ENCODE data around the gene ZNF385C. TPM values are rescaled to one million over a fixed set of nuclear protein-coding genes. Genes with fewer than 3 reads are reported as not detected.

The ZNF385C gene
- total RNA-seq, 1 donor from 2014 or later, result 2.7 TPM

GRCh38 chr17:42001729-42002128 lies 96.5 kb downstream of the ZNF385C start:
- DNase-seq (ENCODE audit: low spot score, unreplicated experiment), result no peak
- Mint-ChIP-seq H3K36me3 (ENCODE audit: insufficient read depth) (peaks cover 5% of the 10 kb centered on the region), H3K4me1 (ENCODE audit: low read depth) (peaks cover 6% of the 10 kb centered on the region), H3K9me3 (ENCODE audit: low read depth) (no peaks in the 10 kb centered on the region), H3K27ac (no peak overlapping the region), H3K4me3 (ENCODE audit: low read depth) (no peak overlapping the region), H3K27me3 (no peaks in the 10 kb centered on the region)
- TF ChIP-seq CTCF (IDR thresholded peaks at IDR 0.05; ENCODE audit: unreplicated experiment), result no peak

DNA sequence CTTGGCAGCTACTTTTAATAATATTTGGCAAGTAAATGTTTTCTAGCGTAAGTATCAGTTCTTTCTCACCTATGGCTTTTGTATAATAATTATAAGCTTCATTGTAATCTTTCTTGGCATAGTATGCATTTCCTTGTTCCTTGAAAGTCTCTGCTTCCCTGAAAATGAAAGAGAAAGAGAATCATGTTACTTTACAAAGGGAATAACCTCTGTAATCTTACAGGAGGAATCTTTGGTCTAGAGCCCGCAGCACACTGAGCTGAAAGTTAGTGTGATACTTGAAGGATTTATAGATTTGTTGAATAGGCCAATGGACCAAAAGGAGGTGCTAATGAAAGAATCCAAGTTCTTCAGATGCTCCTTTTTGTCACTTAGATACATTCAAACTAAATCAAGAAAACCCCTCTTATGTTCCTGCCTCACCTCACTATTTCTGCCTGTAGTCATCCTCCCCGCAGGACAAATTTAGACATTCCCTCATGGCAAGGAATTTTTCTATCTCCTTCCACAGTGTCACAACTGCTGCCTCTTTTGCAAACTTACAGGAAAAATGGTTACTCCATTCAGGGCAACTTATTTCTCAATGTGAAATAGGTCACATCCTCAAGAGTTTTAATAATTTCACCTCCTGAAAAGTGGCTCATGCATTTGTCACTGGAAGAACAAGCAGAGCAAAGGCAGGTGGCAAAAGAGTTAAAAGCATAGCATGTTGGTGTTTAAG lies 97.7 kb downstream of the ZNF385C start:
- H3K36me3 Mint-ChIP-seq (ENCODE audit: insufficient read depth), result peaks cover 10% of the 10 kb centered on the region
- DNase-seq (ENCODE audit: low spot score, unreplicated experiment), result no peak
- TF ChIP-seq CTCF (IDR thresholded peaks at IDR 0.05; ENCODE audit: unreplicated experiment), result no peak
- peaks cover 6% of the 10 kb centered on the region for H3K4me1 Mint-ChIP-seq (ENCODE audit: low read depth)
- H3K9me3 Mint-ChIP-seq (ENCODE audit: low read depth), result no peaks in the 10 kb centered on the region
- H3K27me3 Mint-ChIP-seq, result no peaks in the 10 kb centered on the region
- H3K4me3 Mint-ChIP-seq (ENCODE audit: low read depth), result no peak overlapping the region
- H3K27ac Mint-ChIP-seq, result no peak overlapping the region

GRCh38 chr17:41998497-41998896 lies 99.8 kb downstream of the ZNF385C start:
- Mint-ChIP-seq H3K4me1 (ENCODE audit: low read depth) (peaks cover 6% of the 10 kb centered on the region), H3K4me3 (ENCODE audit: low read depth) (no peak overlapping the region), H3K27me3 (no peaks in the 10 kb centered on the region), H3K36me3 (ENCODE audit: insufficient read depth) (peaks cover 14% of the 10 kb centered on the region), H3K27ac (no peak overlapping the region), H3K9me3 (ENCODE audit: low read depth) (no peaks in the 10 kb centered on the region)
- DNase-seq (ENCODE audit: low spot score, unreplicated experiment), result no peak
- no peak for TF ChIP-seq CTCF (IDR thresholded peaks at IDR 0.05; ENCODE audit: unreplicated experiment)

DNA sequence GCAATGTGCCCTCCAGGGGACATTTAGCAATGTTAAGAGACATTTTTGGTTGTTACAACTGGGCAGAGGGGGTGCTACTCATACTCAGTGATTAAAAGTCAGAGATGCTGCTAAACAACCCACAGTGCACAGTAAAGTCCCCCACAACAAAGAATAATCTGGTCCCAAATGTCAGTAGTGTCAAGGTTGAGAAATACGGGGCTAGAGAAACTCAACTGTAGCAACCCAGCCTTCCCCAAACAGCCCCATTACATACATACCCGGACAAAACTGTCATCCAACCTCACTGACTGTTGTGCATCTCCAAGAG lies 101.5 kb downstream of the ZNF385C start:
- no peak for DNase-seq (ENCODE audit: low spot score, unreplicated experiment)
- Mint-ChIP-seq H3K27ac (peak overlapping the region; percentile 13), H3K9me3 (ENCODE audit: low read depth) (no peaks in the 10 kb centered on the region), H3K4me3 (ENCODE audit: low read depth) (no peak overlapping the region), H3K27me3 (no peaks in the 10 kb centered on the region), H3K4me1 (ENCODE audit: low read depth) (no peaks in the 10 kb centered on the region), H3K36me3 (ENCODE audit: insufficient read depth) (peaks cover 22% of the 10 kb centered on the region)
- no peak for TF ChIP-seq CTCF (IDR thresholded peaks at IDR 0.05; ENCODE audit: unreplicated experiment)

DNA sequence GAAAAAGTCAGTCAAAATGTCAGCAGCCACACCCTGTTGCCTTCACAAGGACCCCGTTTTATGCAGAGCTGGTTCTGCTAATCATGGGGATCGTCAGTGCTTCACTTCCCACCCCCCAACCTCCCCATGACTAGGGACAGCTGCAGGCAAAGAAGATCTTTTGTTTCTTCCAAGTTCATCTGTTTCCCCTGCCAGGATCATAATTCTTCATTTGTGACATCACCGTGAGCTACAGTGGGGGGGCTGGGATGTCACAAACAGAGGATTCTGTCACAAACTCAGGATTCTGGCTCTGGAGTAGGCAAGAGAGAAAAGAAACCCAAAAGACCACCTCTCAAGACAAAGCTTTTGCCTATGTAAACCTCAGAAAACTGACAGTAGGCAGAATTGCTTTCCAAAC lies 105.7 kb downstream of the ZNF385C start:
- Mint-ChIP-seq H3K4me1 (ENCODE audit: low read depth) (peaks cover 3% of the 10 kb centered on the region), H3K36me3 (ENCODE audit: insufficient read depth) (peaks cover 33% of the 10 kb centered on the region), H3K4me3 (ENCODE audit: low read depth) (no peak overlapping the region), H3K27me3 (no peaks in the 10 kb centered on the region), H3K27ac (no peak overlapping the region), H3K9me3 (ENCODE audit: low read depth) (no peaks in the 10 kb centered on the region)
- no peak for DNase-seq (ENCODE audit: low spot score, unreplicated experiment)
- TF ChIP-seq CTCF (IDR thresholded peaks at IDR 0.05; ENCODE audit: unreplicated experiment), result no peak
